KBM-7 (cell line): ENCODE measurements around the gene RAX2.

Experiments
- DNase-seq: peaks from one replicate; pipeline ENCODE4 v3.0.0-alpha.2; 2015
- in situ Hi-C: fragments of 300-500 bp; cut with MboI; formaldehyde crosslinking; loops from 2 replicates; pipeline ENCODE4 v1.14.3; 2020; ENCODE audit warnings: low sequenced_read_pairs, low pct_unique_long_range_greater_than_20kb, mixed read lengths

RAX2 gene

GRCh38 chr19:3781603-3782002 is 9.6 kb upstream of the RAX2 start:
- no peak for DNase-seq
- in situ Hi-C loops, result no loop called here

- in situ Hi-C loops, result no loop called here
- no peak for DNase-seq
Measured at GRCh38 chr19:3780786-3781304, 8.8 kb upstream of the RAX2 start.

GRCh38 chr19:3778899-3779723 is 7.1 kb upstream of the RAX2 start:
- in situ Hi-C loops, result no loop called here

GRCh38 chr19:3778104-3778867 is 6.3 kb upstream of the RAX2 start:
- no peak for DNase-seq
- in situ Hi-C loops, result no loop called here

More at GRCh38 chr19:3778899-3779723, 7.1 kb upstream of the RAX2 start:
- no peak for DNase-seq

- DNase-seq, result no peak
- in situ Hi-C loops, result no loop called here
Measured at GRCh38 chr19:3776479-3777040, 4.5 kb upstream of the RAX2 start.

GRCh38 chr19:3775831-3776230 is 3.8 kb upstream of the RAX2 start:
- in situ Hi-C loops, result no loop called here
- DNase-seq, result no peak

GRCh38 chr19:3775374-3775711 is 3.3 kb upstream of the RAX2 start:
- in situ Hi-C loops, result no loop called here
- no peak for DNase-seq

- no peak for DNase-seq
- in situ Hi-C loops, result no loop called here
Measured at GRCh38 chr19:3774621-3775373, 2.8 kb upstream of the RAX2 start.

- no peak for DNase-seq
- in situ Hi-C loops, result no loop called here
Measured at GRCh38 chr19:3773814-3774515, 1.9 kb upstream of the RAX2 start.

GRCh38 chr19:3771000-3771905 is 775 bp downstream of the RAX2 start:
- in situ Hi-C loops, result no loop called here
- no peak for DNase-seq

- DNase-seq, result no peak
- in situ Hi-C loops, result no loop called here
Measured at GRCh38 chr19:3770136-3770999, 1.7 kb downstream of the RAX2 start.

- no peak for DNase-seq
- in situ Hi-C loops, result no loop called here
Measured at GRCh38 chr19:3769494-3769893, 2.5 kb downstream of the RAX2 start.

GRCh38 chr19:3768748-3769099 is 3.3 kb downstream of the RAX2 start:
- in situ Hi-C loops, result no loop called here

GRCh38 chr19:3768015-3768747 is 3.8 kb downstream of the RAX2 start:
- DNase-seq, result no peak
- in situ Hi-C loops, result no loop called here

More at GRCh38 chr19:3768748-3769099, 3.3 kb downstream of the RAX2 start:
- no peak for DNase-seq

- in situ Hi-C loops, result no loop called here
- DNase-seq, result no peak
Measured at GRCh38 chr19:3767050-3767449, 5.0 kb downstream of the RAX2 start.

- DNase-seq, result no peak
- in situ Hi-C loops, result no loop called here
Measured at GRCh38 chr19:3766520-3766919, 5.5 kb downstream of the RAX2 start.
